ENCODE measurements around the gene WDFY1. TPM values are rescaled to one million over a fixed set of nuclear protein-coding genes. Genes with fewer than 3 reads are reported as not detected.

The WDFY1 gene
- total and polyA plus RNA-seq, 3 donors from 2014 or later: 29.5 to 62.9 (median 49.4) TPM

DNA sequence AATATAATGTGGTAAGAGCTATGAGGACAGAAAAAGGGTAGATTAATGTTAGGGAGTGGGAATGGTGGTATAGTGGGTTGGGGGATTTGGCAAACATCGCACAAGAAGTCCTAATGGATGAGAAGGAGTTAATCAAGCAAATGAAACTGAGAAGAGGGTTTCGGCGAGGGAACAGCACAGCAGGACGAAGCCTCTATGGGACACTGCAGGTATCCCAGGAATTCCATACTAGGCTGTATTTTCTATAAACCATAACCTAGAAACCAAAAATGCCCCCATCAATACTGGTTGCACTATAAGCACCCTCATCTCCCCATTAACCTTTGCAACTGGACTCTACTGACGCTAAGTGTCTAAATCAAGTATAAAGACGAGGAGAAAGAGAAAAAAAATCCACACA lies 10.3 kb downstream of the WDFY1 start:
- H3K9me3 ChIP-seq: no peaks in the 10 kb centered on the region
- H3K4me1 ChIP-seq: peaks cover 9% of the 10 kb centered on the region
- WGBS, 2 donors: 69 to 72% methylated on average over 6 of the region's 6 CpGs
- intact Hi-C loops (cut with DNase I; ENCODE audit: low total_unique reads): no loop called here
- no peak overlapping the region for H3K27ac ChIP-seq
- TF ChIP-seq POLR2A (IDR thresholded peaks at IDR 0.05): no peak
- no peak for DNase-seq
- H3K27me3 ChIP-seq: no peaks in the 10 kb centered on the region
- no peak overlapping the region for H3K4me3 ChIP-seq
- H3K36me3 ChIP-seq (ENCODE audit: low read depth, missing control alignments): no peaks in the 10 kb centered on the region

- Histone ChIP-seq H3K9me3 (no peaks in the 10 kb centered on the region), H3K4me3 (no peak overlapping the region), H3K27ac (no peak overlapping the region), H3K27me3 (no peaks in the 10 kb centered on the region), H3K4me1 (peaks cover 12% of the 10 kb centered on the region), H3K36me3 (ENCODE audit: low read depth, missing control alignments) (no peaks in the 10 kb centered on the region)
- TF ChIP-seq CTCF (IDR thresholded peaks at IDR 0.05): no peak
- TF ChIP-seq POLR2A (IDR thresholded peaks at IDR 0.05): no peak
- intact Hi-C loops (cut with DNase I; ENCODE audit: low total_unique reads): no loop called here
- DNase-seq: no peak
- 40 to 47% methylated on average over 6 of the region's 6 CpGs for WGBS, 2 donors
Measured at GRCh38 chr2:223932816-223933800, 12.0 kb downstream of the WDFY1 start.

- 81 to 82% methylated on average over 23 of the region's 23 CpGs for whole genome bisulfite sequencing, 2 donors
- no peak overlapping the region for H3K27ac ChIP-seq
- no peak overlapping the region for H3K4me3 ChIP-seq
- no peaks in the 10 kb centered on the region for H3K36me3 ChIP-seq (ENCODE audit: low read depth, missing control alignments)
- no peaks in the 10 kb centered on the region for H3K9me3 ChIP-seq
- intact Hi-C loops (cut with DNase I; ENCODE audit: low total_unique reads): no loop called here
- H3K27me3 ChIP-seq: no peaks in the 10 kb centered on the region
- peaks cover 12% of the 10 kb centered on the region for H3K4me1 ChIP-seq
- peak; percentile 38 for DNase-seq
- no peak for TF ChIP-seq CTCF (IDR thresholded peaks at IDR 0.05)
- TF ChIP-seq POLR2A (IDR thresholded peaks at IDR 0.05): no peak
Measured at GRCh38 chr2:223930103-223930976, 14.8 kb downstream of the WDFY1 start.

GRCh38 chr2:223929571-223930102 lies 15.5 kb downstream of the WDFY1 start:
- H3K36me3 ChIP-seq (ENCODE audit: low read depth, missing control alignments): no peaks in the 10 kb centered on the region
- peaks cover 12% of the 10 kb centered on the region for H3K4me1 ChIP-seq
- no peak overlapping the region for H3K27ac ChIP-seq
- DNase-seq: no peak
- TF ChIP-seq POLR2A (IDR thresholded peaks at IDR 0.05) (no peak), CTCF (IDR thresholded peaks at IDR 0.05) (no peak)
- no peaks in the 10 kb centered on the region for H3K27me3 ChIP-seq
- intact Hi-C loops (cut with DNase I; ENCODE audit: low total_unique reads): no loop called here
- no peak overlapping the region for H3K4me3 ChIP-seq
- no peaks in the 10 kb centered on the region for H3K9me3 ChIP-seq
- WGBS, 2 donors: 74 to 86% methylated on average over 4 of the region's 4 CpGs
